Testis (tissue), 2 donors: ENCODE measurements around the gene ANO1.

Source experiments
- CTCF ChIP-seq, 3 experiments: fragments of 450-650 bp in 2 of 3; fragments of 200-600 bp in 1 of 3; sonication (generic) in 1 of 3; IDR thresholded peaks; one replicate each; pipeline ENCODE4 v1.5.1; 2016 to 2019; ENCODE audit warnings: antibody characterized with exemption in 3 of 3, mild to moderate bottlenecking in 2 of 3, moderate library complexity in 1 of 3
- POLR2A ChIP-seq: fragments of 450-650 bp; IDR thresholded peaks from one replicate; pipeline ENCODE4 v1.6.1; 2017; ENCODE audit warnings: antibody characterized with exemption, mild to moderate bottlenecking, moderate library complexity

DNA sequence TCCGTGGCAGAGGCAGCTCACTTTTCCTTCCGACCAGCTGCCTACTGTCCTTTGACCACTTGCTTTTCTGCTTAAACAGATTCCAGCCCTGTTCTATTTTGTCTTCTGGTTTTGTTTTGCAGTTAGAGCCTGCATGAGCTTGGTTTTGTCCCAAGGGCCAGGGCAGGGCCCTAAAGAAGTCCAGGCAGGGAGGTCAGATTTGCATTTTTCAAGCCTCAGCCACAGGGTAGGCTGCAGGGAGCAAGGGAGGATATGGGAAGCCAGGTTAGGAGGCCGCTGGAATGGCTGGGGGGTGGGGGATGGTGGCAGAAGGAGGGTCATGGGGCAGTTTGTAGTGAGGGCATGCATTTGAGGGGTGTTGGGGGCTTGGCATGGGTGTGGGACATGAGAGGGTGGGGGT, 148.1 kb downstream of the ANO1 start:
- TF ChIP-seq POLR2A (no peak), CTCF (IDR thresholded peaks at IDR 0.05) (no peak)
